D341Med (cell line): ENCODE measurements around the gene CCSAP.
"Not testable (repeated sequence)": the region's sequence is repeated elsewhere in the genome, so short reads cannot be mapped to it uniquely, and the experiment has no call there.

Experiments
- DNase-seq: peaks from one replicate; pipeline ENCODE4 v3.0.0; 2012; ENCODE audit warnings: low spot score

Gene CCSAP

DNA sequence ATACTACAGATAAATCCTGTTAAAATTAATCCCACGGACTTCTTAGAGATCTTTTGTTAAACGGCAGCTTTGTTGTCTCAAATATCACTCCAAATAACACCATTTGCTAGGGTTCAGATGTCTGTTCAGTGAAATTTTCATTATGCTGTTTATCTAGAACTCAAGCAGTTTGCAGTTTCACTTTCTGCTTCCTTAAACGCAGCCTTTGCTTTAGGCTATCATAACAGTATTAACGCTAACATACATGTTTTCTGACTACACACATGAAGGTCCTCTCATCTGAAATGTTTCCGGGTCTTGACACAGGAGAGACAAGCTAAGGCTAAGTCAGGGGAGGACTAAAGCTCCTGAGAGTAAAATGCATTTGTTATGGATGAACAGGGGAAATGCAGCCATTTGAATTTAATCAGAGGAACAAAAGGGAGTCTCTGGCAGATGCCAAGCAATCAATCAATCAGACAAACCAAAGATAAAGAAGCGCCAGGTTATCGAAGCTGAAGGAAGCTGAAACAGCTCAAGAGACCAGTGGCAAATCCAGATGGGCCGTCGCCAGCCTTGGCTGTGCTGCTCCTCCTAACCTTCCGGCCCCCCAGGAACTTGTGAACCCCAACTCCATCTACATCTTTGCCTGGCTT, 16.9 kb downstream of the CCSAP start:
- no peak for DNase-seq

DNA sequence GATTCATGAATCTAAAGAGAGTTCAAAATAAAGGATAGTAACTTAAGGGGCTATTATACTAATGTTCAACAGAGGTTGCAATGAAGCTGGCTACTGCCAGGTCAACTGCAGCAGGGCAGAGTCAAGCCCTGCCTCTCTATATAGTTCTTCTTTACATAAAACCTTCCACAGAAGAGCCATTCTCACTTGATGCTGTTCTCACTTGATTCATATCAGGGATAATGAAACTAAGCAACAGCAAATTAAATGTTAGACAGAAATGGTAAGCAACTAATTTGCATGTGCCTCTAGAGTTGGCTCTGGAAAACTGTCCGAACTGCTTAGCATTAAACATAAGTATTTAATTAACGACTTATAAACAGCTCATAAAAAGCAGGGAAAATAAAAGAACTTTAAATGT, 17.4 kb downstream of the CCSAP start:
- DNase-seq, result no peak

DNA sequence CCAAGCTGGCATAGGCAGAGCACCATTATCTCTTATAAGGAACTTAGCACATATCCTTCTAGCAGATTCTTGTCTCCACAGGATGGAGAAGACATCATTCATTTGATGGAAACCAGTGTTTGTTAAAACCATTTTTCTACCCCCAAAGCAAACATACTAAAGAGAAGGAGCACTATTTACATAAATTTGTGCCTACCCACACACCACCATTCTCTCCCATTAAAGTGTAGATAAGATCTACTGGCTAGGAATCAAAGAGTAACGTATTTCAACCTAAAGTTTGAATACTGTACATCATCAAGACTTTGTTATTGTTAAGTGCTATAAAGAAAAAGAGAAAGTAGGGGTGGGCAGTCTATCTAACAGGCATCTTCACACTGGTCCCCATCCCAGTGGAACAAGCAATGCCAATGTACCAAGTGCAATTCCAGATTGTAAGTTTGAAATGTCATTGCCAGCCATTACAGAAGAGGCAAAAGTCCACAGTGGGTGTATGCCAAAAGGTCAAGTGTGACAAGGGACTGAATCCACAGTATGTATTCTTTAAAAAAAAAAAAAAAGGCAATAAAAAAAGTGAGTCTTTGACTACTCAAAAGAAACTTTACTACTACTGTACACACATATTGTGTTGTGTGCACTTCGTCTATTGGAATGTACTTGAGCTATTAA, 18.8 kb downstream of the CCSAP start:
- no peak for DNase-seq

DNA sequence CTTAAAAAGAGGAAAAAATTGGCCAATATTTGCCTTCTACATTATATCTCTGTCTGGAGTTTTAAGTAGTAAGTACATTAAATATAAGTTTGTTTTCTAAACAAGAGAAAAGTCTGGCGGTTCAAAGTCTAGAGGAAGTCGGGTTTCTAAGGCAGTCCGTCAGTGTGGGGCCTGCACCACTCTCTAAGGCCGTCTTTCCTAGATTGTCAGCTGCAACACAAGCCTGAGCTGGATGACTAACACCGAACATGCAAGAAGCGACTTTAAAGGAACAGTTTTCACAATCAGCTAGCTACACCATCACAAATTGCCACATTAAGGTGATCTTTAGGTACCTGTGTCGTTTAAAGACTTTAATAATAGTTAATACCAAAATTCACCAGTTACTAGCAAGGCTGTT, 19.6 kb downstream of the CCSAP start:
- no peak for DNase-seq

DNA sequence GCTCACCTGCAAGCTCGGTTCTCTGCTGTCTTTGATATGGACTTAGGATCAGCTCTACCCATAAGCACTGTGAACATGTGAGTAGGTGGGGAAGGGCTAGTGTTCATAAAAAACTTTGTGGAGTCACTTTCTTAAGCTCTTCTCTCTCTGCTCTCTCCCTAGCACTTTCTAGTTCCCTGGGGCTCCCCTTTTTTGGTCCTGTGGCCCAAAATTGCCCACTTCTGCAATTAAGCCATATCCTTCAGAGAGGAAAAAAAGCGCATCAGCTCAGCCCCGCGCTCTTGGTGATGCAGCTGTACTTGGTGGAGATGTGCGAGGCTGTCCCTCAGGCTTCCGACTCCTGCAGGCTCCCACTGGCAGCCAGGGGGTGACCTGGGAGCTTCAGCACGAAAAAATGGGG, 23.4 kb downstream of the CCSAP start:
- DNase-seq, result no peak

DNA sequence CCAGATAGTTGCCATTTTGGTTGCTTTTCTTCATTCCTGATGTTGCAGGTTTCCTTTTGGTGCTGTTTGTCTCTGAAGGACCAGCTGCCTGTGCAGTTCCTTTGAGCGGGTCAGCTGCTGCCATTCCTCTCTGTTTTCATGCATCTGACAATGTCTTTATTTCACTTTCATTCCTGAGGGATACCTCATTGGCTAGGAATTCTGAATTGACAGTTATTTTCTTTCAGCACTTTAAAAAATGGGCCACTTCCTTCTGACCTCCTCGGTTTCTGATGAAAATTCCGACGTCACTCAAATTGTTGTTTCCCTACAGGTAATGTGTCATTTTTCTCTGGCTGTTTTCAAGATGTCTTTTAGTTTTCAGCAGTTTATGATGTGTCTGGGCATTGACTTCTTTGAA, 24.8 kb downstream of the CCSAP start:
- no peak for DNase-seq

DNA sequence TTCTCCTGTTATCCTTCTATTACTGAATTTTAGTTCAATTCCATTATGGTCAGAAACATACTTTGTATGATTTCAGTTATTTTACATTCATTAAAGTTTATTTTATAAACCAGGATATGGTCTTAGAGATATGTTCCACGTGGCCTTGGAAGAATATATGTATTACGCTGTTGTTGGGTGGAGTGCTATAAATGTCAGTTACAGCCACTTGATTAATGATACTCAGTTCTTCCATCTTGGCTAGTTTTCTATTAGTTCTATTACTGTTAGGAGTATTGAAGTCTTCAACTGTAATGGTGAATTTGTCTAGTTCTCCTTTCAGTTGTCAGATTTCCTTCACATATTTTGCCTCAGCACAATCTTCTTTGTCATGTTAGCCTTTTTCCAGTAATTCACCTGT, 26.7 kb downstream of the CCSAP start:
- no peak for DNase-seq

DNA sequence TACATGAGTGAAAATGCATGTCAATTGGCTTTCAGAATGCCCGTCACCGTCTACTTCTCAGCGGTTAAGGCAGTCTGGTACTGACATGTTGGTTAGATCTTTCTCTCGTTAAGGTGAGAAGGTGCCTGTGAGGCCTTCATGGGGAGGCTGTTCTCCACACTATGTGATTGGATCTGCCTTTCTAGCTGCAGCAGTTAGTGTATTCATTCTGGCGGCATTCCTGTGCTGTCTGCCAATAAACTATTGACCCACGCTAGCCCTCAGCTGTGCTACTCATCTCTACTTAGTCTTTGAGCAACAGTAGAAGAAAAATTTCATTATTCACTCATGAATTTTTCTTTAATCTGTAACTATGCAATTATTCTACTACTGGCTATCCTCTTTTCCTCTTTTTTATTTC, 32.0 kb downstream of the CCSAP start:
- DNase-seq, result no peak

DNA sequence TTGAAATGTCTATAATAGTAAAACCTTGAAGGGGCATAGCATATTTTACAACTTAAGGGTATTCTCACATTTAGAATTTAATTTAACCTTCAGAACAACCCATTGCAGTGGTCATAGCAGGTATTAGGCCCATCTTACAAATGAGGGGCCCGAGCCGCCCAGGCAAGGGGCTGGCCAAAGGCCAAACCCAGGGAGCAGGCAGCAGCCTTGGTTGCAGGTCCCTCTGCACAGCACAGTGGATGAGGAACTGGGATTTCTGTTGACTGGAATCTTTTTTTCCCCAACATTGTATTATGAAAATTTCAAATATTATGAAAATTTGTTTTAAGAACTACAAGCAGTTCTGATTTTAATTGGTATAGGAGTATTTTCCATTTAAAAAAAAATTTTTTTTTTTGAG, 33.2 kb downstream of the CCSAP start:
- no peak for DNase-seq

DNA sequence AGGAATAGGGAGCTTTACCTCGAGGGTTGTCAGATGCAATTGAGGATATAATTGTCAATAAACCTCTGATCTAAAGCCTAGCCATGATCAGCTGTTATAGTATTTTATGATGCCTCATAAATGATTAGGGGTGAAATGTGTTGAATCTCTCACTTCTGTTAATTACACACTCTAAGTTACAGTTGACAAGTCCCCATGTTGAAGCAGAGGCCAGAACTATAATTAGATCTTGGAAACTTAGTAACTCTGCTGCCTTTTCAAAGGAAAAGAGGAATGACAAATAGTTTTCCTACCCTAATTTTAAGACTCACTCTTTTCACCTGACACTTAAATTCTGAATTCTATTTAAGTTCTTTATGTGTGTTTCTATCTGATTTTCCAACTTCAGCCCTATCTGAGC, 33.8 kb downstream of the CCSAP start:
- no peak for DNase-seq

DNA sequence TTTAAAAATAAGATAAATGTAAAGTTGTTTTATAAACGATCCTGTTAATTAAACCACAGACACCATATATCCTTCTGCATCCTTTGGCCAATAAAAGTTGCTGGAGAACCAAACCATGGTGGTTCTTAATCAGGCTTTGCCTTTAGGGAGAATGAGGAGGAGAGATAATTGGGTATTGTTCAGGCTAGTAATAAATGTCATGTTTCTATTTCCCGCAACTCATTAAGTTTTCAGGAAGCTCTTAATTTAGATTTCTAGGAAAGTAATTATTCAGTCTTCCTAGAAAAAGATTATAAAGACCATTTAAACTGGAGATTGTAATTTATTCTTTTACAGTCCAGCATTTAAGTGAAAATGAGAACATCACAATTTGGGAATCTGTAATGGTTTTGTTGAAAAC, 37.5 kb downstream of the CCSAP start:
- DNase-seq, result no peak

DNA sequence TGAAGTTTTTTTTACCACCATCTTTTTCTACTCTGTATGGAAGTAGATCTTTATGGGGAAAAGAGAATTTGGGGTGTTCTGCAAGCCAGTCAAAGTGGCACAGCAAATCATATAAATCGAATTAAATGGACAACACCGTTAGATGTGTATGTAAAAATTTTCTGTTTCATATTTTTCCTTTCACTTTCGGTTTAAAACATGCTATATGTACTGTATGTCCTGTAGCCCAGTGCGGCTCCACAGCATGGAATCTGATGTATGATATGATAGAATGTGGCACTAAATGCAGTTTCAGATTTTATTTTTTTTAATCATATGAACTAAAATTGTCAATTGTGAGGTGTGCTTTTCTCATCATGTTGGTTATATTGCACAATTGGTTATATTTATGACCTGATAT, 39.0 kb downstream of the CCSAP start:
- DNase-seq, result no peak

DNA sequence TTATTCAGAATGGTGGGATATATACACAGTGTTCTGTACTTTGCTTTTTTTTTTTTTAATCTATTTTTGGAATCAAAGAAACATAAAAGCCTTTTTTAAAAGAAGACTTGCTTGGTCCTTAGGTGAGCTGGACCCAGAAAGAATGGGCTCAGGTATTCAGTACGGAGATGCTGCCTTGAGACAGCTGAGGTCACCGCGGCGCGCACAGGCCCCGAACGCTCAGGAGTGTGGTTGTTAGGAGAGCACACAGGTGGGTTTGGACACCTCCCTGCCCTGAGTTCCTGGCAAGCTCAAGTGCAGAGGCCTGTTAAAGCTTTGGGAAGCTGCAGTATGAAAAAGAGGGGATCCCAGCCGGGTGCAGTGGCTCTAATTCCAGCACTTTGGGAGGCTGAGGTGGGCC, 40.1 kb downstream of the CCSAP start:
- DNase-seq, result no peak

DNA sequence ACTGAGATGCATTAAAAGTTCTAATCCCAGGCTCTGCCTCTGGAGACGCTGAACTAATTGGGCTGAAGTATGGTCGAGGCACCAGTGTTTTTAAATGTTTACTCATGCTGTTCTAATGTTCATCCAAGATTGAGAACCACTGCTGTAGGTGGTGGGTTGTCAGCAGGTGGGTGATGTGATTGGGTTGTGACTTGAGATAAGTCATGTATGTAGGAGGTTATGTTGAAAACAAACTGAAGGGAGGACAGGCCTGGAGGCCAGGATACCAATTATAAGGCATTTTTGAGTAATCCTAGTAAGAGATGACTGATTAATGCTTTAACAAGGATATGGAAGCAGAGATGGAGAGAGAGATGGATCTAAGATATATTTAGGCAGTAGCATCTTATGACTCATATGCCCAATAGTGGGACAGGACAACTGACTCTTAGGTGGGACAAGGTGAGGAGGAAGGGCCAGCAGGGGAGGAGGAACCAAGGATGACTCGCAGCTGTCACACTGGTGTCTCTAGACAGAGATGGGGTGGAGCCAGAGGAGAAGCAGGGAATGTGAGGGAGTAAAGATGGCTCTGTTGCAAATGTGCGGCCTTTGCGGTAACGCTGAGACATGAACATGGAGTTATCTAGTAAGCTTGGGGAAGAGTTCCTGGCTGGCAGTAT, 42.6 kb downstream of the CCSAP start:
- no peak for DNase-seq

DNA sequence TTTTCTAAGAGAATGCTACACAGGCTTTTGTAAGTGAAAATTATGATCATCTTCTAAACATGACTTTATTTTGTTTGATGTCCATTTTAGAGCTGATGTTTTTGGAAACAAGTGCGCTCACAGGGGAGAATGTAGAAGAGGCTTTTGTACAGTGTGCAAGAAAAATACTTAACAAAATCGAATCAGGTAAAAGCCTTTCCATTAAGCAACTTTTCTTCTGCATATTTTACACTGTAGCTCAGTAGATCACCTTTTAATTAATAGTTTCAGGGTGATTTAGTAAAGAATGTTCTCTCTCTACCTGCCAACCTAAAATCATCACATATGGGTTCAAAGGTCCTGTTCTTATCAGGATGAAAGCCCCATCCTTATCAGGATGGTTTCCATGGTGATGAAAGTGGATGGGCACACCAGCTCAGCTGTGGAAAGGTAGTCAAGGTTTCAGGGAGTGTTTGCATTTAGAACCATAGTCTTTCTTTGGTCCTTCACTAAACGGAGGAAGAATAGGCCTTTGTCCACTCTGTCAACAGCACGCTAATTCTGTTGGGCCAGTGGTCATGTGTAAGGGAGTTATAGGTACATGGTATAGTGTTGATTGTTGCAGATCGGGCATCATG, 43.9 kb downstream of the CCSAP start:
- DNase-seq, result no peak

DNA sequence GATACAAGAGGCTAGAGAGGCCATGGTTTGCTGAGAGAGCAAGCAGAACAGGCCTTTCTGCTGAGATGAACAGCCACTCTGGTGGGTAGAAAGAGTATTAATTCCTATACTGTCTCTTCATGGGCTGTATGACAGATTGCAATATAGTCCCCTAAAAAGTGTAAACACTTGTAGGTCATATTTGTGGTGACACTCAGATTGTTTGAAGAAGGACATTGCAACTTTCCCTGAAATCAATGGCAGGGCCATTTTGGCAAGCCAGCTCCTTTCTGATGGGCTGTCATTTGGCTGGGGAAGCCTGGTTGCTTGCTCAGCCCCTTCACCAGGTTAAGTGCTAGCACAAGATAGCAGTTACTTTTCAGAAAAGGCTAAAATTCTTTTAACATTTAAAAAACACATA, 44.4 kb downstream of the CCSAP start:
- no peak for DNase-seq

DNA sequence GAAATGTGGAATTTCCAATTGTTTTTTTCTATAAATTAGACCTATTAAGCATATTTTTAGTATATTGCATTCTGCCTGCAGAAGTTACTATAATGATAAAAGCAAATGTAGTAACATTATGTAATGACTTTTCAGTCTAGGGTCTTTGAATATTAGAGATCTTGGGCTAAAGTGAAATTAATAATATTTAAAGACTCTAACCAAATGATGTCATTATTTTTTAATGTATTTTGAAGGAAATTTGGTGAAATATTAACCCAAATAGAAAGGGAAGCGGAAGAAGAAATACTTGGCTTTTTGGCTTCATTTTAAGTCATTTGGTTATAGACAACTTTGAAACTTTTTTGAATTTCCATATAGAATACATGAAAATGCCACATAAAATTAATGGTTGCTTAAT, 45.1 kb downstream of the CCSAP start:
- no peak for DNase-seq

DNA sequence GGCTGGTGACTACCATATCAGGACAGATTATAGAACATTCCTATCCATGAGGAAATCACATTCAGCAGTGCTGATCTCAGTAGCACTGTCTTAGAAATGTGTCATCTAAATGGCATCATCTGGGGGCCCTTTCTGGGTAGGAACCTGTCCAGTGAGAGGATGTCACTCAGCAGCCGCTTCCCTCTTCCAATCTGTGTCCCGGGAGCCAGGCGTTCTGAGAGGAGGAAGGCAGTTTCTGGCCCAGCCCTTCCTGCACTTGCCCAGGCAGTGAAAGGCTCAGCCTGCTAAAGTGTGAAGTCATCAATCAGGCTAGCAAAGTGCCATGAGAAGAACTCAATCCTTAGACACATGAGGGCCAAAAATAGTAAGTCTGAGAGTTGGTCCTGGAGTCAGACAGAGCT, 46.3 kb downstream of the CCSAP start:
- DNase-seq, result no peak

DNA sequence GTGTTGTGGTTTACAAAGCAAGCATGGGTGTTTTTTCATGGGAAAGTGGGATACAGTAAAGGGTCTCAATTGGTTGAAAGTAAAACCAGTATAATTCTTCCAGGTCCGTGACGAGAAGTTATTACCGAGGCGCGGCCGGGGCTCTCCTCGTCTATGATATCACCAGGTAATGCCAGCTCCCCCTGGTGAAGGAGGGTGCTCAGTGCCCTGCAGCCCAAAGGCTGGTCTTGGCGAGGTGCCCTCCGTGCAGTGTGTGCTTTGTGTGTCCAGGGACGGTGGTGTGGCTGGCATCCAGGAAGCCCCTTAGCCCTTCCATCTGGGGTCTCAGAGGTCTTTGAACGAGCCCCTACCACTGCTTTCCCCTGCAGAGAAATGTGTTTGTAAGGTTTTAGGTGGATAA, 47.1 kb downstream of the CCSAP start:
- no peak for DNase-seq

DNA sequence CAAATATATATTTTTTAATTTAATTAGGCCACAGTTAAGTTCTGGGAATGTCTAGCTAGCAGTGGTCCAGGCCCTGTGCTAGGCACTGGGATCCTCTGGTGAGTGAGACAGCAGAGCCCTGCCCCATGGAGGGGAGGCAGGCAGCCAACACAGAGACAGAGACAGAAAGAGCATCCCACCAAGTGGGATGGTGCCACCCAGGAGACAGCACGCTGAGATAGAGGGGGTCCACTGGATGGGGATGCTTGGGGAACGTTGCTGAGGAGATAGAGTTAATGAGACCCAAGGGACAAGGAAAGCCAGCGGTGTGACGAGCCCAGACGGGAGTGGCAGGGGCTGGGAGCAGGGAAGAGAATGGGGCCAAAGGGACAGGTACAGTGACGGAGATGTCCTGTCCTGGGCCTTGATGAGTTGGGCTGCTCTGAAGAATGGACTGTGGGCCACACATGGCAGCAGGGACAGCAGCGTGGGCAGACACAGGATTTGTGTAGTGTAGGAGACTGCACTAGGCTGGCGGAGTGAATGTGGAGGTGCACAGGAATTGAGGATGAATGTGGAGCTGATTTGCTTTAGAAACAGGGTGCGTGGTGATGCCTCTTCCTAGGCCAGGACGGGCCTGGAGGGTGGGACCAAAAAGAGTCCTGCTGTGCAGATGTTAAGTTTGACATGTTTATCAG, 49.2 kb downstream of the CCSAP start:
- DNase-seq, result no peak

DNA sequence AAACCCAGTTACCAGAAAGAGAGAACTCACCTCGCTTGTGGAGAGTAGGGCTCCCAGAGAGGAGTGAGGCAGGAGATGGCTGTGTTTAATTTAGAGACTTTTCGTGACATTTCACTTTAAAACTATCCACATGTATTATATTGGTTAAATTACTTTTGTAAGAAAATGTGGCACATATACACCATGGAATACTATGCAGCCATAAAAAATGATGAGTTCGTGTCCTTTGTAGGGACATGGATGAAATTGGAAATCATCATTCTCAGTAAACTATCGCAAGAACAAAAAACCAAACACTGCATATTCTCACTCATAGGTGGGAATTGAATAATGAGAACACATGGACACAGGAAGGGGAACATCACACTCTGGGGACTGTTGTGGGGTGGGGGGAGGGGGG, 51.2 kb downstream of the CCSAP start:
- DNase-seq, result not testable (repeated sequence)

DNA sequence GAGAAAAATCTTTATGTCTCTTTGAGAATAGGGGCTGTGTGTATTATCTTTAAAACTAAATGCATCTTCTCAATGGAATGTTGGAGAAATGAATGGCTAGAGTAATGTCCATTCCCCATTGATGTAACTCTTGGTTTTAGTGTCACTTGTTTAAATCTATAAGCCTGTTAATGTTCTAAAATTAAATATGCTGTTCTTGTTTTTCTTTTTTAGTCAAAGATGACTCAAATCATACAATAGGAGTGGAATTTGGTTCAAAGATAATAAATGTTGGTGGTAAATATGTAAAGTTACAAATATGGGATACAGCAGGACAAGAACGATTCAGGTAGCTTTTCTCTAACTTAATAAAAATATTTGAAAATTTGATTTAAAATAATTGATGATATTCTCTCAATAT, 54.3 kb downstream of the CCSAP start:
- no peak for DNase-seq

DNA sequence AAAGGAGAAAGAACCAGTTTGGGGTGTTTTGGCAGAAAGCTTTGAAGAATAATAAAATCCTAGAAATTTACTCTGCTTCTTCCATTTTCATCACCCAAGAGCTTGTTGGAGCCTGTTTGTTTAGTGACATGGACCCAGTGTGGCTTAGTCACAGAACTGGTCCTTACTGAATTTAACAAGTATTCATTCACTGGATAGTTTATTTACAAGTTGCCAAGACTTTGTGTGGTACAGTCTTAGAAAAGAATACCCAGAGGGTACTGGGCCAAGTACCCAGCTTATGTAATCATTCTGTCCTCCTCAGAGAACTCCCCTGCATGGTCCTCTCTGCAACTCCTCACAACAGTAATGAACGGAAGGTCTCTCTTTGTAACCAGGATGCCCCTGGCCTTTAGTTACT, 55.6 kb downstream of the CCSAP start:
- DNase-seq, result no peak
